Measurements from ENCODE around the gene USP50.
"Not testable (repeated sequence)": the region's sequence is repeated elsewhere in the genome, so short reads cannot be mapped to it uniquely, and the experiment has no call there.

The USP50 gene

DNA sequence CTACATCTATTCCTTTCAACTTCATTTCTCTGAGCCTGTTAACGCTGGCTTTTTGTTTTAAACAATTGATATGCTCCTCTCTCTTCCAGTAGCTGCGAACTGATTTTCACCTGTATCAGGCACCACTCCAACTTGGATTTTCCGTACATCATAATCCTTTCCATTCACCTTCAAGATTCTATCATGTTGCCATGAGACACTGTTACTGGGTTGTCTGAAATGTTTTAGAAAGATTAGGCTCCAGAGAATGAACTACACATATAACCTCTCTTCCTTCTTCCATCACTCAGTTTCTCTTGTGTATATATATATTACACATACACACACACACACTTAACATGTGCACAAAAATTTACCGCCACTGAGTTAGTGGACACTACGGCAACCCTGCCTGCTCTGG, at the start of gene USP50:
Gene USP50 (minus strand): TSS at position 101 of the 400 bp plus-strand sequence. CDS start 141 bp downstream, outside the sequence.
- no peak for DNase-seq

DNA sequence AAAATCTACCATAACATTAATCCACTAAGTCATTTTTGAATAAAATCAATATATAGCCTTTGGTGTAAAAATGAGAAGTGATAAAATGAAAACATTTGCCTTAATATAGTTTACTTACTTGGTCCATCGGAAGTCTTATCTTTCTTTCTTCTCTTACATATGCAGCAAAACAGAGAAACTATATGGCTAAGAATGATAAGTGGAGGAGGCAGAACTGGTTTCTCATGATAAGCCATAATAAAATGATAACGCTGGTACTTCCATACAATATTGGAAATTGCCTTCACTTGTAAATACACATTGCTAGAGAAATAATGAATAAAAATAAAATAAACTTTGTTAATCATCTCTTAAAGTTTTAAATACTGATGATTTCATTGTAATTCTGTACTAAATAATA, 47.8 kb upstream of the USP50 start:
- DNase-seq, result no peak

DNA sequence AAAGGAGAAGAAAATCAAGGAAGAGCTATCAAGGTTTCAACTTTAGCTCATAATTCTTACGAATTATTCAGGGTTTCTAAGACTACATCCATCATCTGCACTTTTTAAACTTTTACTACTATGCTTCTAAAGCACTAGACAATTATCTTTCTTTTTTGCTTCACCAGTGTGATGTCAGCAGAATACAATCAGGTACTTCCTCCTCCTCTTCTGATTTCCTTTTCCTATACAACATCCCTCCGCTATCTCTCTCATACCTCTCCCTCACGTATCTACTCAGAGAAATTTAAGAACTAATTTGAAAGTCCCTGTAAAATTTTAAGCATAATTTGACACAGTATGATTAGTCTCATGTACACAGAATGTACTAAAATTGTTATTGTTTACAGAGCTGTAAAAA, 47.3 kb upstream of the USP50 start:
- no peak for DNase-seq

DNA sequence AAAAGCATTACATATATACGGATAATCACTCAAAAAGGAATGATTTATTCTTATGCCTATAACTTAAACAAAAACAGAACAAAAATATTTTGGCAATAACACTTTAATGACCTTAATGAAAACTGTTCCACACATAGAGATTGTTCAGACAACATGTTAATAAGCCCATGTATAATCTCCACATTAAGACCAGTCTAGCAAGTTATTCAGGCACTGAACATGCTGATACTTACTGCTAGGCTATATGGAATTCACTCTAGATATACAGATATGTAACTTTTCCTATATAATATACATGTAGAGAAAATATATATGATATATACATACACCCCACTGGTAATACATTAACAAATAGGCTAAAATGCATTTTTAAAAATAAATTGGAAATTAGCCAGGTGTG, 43.8 kb upstream of the USP50 start:
- DNase-seq, result no peak

DNA sequence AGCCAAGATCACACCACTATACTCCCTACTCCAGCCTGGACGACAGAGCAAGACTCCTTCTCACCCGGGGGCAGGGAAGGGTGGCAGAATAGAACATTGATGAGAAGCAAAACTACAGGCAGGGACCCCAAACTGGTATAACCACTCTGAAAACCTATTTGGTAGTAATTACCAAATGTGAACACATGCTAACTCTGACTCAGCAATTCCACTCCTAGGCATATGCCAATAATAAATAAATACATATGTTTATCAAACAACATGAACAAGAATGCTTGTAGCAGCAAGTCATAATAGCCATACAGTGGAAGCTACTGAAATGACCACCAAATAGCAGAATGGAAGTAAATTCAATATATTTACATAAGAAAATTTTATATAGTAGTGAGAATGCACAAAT, 31.0 kb upstream of the USP50 start:
- DNase-seq, result no peak

DNA sequence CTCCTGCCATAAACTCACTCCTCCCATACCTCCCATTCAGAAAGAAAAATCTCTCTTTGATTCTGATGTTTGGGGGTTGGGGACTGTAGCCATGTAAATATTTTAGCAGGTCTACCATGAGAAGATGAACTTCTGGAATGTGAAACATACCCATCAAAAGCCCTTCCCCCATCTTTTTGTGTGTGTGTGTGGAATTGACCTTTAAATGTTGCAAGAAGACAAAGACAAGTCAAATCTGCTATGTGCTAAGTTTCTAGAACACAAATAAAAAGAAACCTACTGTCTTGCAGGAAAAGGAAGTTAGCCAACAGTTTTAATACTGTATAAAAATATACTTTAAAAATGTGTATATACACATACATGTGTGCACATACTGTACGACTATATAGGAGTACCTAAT, 29.7 kb upstream of the USP50 start:
- no peak for DNase-seq

DNA sequence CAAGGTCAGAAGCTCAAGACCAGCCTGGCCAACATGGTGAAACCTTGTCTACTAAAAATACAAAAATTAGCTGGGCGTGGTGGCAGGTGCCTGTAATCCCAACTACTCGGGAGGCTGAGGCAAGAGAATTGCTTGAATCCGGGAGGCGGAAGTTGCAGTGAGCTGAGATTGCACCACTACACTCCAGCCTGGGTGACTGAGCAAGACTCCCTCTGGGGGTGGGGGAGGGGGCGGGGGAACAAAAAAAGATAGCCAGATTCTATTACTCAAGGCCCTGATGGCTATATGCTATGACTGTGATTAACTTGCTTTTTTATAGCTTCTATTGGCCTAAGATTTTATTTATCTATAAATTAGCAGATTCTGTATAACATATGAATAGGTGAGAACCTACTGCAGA, 27.4 kb upstream of the USP50 start:
- DNase-seq, result not testable (repeated sequence)

DNA sequence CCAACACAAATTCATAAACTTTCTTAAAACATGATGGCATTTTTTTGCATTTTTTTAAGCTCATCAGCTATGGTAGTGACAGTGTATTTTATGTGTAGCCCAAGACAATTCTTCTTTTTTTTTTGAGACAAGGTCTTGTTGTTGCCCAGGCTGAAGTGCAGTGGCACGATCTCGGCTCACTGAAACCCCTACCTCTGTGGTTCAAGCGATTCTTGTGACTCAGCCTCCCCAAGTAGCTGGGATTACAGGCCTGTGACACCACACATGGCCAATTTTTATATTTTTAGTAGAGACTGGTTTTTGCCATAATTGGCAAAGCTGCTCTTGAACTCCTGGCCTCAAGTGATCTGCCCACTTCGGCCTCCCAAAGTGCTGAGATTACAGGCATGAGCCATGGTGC, 17.3 kb upstream of the USP50 start:
- no peak for DNase-seq

DNA sequence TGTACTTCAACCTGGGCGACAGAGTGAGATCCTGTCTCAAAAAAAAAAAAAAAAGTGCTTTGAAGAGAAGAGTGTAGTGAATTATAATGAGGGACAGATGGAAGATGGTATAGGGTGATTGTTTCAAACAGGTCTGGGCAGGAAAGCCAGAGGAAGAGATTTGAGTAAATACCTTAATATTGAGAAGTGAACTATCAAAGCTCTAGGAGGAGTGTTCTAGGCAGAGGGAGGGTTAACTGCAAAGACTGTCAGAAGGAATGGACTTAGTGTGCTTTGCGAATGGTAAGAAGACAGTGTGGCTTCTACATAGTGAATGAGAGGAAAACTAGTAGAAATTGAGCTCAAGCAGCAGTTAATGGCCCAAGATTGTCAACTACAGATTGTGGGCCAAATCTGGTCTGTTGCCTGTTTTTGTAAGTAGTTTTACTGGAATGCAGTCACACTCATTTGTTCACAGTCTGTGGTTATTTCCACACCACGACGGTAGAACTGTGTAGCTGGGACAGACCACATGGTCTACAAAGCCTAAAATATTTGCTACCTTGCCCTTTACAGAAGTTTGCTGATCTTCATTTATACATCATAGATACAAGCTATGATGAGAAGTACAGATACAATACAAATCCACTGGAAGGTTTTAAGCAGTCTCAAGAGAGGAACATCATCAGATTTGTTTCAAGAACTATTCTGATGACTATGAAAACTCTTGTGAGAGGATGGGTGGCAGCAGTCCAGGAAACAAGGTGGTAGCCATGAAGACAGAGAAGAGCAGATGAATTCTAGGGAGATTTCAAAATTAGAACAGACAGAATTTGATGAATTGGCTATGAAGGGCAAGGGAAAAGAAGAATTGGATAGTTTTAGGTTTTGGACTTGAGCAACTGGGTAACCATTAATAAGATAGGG, 16.5 kb upstream of the USP50 start:
- DNase-seq, result no peak

DNA sequence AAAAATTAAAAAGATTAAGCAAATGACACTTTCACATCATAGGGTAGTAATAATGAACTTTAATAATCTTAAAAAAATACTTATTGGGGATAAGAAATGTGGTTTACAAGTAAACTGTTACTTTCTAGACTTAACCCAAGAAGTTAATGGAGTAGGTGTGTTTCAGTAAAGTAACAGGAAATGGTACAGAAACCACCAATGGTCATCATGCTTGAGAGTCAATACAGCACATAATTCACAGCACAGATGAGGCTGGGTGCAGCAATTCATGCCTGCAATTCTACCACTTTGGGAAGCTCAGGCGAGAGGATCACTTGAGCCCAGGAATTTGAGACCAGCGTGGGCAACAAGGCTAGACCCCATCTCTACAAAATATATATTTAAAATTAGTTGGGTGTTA, 11.5 kb upstream of the USP50 start:
- DNase-seq, result no peak

DNA sequence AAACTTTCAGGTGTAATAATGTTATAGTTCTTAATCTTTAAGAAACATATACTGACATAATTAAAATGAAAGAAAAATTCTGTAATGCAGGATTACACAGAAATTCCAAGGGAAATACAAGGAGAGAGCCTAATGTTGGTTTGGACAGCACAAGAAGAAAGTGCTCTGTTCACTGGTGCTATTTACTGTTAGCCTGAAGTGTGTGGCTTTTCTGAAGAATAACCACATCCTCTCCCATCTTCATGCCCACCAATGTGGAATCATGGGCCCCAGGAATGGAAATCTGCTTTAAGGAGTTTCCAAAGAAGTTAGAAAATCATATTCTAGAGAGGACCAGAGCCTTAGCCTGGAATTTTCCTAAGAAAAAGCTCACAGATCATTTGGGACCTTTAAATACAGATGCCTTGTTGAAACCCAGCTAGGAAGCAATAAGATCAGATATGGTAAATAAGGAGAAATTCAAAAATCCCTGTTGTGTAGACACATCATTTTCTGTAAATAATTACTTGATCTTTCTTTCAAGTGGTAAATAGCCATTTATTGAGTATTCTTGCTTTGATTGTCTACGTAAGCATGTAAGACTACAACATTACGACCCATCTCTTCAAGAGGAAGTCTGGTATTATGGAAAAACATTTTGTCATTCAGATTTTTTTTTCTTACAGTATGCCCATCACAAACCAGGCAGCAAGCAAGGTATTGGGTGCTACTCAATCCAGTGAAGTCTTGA, 10.3 kb upstream of the USP50 start:
- no peak for DNase-seq

DNA sequence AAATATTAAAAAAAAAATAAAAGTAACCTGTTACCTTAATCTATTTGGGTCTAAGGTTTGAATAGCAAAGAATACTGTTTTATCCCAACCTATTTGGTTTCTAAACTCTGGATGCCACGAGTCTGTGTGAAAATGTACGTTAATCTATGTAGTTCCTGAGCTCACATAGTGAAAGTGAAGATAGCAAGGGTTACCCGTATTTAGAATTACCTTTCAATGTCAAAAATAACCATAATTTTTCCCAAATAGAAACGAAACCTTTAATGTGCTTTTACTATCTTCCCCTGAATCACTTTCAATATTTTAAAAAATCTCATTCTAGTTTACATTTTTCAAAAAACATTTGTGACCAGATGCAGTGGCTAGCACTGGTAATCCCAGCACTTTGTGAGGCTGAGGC, 5.8 kb upstream of the USP50 start:
- no peak for DNase-seq

DNA sequence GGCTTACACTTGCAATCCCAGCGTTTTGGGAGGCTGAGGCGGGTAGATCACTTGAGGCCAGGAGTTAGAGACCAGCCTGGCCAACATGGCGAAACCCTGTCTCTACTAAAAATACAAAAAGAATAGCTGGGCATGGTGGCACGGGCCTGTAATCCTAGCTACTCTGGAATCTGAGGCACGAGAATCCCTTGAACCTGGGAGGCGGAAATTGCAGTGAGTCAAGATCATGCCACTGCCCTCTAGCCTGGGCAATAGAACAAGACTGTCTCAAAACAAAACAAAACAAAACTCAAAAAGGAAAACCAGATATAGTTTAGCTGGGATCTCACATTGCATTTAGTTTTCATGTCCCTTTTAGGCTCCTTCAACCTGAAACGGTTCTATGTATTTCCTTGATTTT, 2.9 kb upstream of the USP50 start:
- no peak for DNase-seq

DNA sequence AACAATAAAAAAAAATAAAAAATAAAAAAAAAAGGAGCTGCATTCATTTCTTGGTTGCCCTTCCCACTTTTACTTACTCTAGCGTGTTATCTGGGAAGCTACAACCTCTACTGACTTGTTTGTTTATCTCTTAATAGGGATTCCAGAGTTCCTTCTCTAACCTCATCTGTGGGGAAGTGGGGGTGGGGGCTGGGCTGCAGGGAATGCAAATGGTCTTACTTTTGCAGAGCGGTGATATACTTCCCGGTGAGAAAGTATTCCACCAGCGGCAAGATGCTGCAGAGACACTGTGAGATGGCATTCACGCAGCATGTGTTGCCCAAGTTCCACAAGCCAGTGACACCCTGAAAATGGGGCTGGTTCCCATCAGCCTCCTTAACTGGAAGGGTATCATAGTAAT, 2.1 kb downstream of the USP50 start:
- no peak for DNase-seq

DNA sequence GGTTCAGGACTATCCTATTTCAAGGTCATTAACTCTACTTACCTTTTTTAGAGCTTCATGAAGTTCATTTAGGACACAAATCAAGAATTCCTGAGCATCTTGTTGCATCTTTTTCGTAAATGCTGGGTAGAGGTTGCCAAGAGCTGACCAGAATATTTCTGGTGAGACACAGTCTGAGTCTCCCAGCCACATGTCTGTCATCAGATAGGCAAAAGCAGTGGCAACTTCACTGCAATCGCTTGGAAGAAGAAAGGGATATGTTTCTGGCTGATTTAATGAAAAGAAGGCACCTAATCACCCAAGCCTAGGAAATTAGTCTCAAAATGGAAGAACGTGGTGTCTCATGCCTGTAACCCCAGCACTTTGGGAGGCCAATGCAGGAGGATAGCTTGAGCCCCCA, 2.9 kb downstream of the USP50 start:
- no peak for DNase-seq

DNA sequence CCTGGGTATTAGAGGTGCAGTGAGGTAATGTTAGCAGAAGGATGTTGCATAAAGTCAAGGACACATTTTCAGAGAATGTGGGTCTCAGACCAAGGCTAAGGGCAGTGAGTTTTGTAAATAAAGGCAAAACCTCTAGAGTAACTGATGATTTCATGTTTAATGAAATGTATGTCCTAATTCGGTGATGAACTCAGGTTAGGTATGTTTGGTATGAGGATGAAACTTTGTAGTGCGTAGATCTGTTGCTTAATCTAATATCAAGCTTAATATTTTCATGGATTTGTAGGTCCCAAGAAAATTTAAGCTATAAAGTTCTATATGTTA, 3.6 kb downstream of the USP50 start:
- DNase-seq, result no peak

DNA sequence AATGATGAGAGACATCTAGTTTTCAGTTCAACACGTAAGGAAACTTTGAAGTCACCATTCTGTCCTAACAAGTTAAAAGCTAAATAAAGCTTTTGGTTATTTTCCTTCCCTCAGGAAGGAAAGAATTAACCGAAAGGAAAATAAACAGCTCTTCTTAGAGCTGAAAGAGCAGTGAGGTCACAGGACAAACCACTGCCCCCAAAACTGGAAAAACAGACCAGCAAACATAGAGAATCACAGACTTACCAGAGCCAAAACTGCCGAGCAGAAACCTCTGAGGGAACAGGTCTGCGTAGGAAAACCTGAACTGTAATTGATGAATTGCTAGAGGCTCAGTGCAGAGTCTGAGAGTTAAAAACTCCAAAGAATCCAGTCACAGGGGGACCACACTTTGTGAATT, 14.7 kb downstream of the USP50 start:
- DNase-seq, result no peak

DNA sequence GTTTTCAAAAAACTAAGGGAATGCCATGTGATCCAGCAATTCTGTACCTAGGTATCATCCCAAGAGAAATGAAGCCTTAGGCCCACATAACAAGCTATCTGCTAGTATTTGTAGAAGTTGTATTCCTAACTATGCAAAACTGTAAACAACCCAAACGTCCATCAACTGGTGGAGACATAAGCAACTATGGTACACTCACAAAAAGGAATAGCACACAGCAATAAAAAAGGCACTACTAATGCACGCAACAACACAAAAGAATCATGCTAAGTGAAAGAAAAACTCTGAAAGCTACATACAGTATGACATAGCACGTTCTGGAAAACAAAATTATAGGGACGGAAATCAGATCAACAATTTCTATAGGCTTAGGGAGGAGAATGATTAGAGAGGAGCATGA, 15.3 kb downstream of the USP50 start:
- no peak for DNase-seq

DNA sequence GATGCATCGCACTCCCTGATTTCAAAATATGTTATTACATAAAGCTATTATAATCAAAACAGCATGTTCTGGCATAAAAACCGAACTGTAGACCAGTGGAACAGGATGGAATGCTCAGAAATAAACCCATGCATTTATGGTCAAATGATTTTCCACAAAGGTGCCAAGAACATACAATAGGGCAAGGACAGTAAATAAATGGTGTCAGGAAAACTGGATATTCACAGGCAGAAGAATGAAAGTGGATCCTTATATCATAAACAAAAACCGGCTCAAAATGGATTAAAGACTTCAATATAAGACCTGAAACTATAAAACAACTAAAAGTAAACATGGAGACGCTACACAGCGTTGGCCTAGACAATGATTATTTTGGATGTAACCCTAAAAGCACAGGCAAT, 22.6 kb downstream of the USP50 start:
- DNase-seq, result no peak

DNA sequence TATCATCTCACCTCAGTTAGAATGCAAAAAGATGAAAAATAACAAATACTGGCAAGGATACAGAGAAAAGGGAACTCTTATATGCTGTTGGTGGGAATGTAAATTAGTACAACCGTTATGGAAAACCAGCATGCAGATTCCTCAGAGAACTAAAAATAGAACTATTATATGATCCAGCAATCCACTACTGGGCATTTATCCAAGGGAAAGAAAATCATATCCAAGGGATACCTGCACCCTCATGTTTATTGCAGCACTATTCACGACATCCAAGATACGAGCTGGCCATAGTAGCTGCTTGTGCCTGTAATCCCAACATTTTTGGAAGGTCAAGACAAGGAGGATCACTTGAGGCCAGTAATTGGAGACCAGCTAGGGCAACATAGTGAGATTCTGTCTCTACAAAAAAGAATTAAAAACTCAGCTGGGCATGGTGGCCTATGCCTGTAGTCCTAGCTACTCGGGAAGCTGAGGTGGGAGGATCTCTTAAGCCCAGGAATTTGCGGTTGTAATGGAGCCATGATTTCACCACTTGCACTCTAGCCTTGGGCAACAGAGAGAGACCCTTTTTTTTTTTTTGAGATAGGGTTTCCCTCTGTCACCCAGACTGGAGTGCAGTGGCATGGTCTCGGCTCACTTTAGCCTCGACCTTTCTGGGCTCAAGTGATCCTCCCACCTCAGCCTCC, 26.6 kb downstream of the USP50 start:
- no peak for DNase-seq

DNA sequence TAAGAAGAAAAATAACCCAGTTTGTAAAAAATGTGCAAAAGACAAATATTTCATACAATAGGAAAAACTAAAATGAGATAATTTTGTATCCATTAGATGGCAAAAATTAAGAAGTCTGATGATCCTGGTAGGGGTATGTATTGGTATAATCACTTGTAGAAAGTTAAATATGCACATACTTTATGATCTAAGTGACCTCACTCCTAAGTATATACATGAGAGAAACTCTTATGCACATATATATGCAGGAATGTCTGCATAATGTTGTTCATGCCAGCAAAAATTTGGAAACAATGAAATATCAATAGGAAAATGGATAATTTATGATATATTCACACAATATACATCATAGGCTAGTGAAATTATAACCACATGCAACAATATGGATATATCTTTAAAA, 33.5 kb downstream of the USP50 start:
- no peak for DNase-seq

DNA sequence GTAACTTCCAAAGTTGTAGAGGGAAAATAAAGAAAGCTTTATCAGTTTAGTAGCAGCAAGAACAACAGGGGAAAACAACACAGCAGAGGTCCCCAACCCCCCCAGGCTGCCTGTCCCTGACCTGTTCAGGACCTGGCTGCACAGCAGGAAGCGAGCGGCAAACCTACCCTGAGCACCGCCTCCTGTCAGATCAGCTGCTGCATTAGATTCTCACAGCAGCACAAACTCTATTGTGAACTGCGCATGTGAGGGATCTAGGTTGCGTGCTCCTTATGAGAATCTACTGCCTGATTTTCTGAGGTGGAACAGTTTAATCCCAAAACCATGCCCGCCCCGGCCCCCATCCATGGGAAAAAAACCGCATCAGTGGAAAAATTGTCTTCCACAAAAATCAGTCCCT, 40.3 kb downstream of the USP50 start:
- no peak for DNase-seq

DNA sequence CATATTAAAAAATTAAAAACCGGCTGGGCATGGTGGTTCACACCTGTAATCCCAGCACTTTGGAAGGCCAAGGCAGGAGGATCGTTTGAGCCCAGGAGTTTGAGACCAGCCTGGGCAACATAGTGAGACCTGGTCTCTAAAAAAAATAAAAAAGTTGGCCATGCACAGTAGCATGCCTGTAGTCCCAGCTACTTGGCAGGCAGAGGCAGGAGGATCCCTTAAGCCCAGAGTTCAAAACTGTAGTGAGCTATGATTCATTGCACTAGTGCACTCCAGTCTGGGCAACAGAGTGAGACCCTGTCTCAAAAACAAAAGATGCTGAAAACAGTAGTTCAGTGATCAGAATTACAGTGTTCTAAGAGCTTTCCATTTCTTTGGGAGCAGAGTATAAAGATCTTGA, 40.8 kb downstream of the USP50 start:
- DNase-seq, result not testable (repeated sequence)

DNA sequence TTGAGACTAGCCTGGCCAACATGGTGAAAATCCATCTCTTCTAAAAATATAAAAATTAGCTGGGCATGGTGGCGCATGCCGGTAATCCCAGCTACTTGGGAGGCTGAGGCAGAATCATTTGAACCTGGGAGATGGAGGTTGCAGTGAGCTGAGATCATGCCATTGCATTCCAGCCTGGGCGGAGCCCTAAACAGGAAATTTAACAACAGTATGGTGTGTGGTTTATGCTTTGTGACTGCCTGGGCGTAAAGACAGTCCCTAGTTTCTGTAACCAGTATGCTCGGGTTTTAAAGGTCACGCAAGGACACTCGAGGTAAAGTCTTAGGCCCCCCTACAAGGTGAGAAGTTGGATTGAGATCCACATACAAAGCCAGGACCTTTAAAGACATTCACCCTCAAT, 43.3 kb downstream of the USP50 start:
- DNase-seq, result no peak
